Loucy (cell line): ENCODE results near the gene KLK13.

Experiments
- EZH2phosphoT487 ChIP-seq: fragments of 200-600 bp; IDR thresholded peaks from 2 replicates; pipeline ENCODE4 v1.6.1; 2018; ENCODE audit warnings: antibody characterized with exemption, mild to moderate bottlenecking, moderate library complexity, borderline replicate concordance
- TF ChIP-seq, protein P1 (sequence below): fragments of 200-600 bp; sonication (generic); conservative IDR thresholded peaks from 2 replicates; pipeline ENCODE4 v1.5.1; 2014; ENCODE audit warnings: mild to moderate bottlenecking, antibody characterized with exemption, low read length

DNA sequence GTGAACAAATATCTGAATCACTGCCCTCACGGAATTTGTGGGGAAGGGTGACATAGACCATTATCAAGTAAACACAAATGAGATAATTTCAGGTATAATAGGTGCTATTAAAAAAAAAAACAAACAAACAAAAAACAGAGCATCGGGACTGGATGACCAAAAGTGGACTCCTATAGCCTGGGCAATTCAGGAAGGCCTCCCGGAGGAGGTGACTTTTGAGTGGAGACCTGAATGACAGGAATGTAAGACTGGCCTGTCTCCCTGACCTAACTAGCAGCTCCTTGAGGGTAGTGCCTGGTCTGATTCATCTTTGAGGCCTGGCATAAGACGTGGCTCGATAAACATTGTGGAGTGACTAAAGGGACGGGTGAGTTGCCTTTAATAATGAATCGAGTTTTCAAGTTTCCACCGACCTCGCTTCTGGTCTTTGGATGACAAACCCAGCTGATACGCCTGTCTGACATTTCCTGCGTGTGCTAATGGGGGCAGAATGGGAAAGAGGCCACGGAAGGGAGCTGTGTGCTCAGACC is 52.2 kb downstream of the KLK13 start:
- TF ChIP-seq, protein P1, sequence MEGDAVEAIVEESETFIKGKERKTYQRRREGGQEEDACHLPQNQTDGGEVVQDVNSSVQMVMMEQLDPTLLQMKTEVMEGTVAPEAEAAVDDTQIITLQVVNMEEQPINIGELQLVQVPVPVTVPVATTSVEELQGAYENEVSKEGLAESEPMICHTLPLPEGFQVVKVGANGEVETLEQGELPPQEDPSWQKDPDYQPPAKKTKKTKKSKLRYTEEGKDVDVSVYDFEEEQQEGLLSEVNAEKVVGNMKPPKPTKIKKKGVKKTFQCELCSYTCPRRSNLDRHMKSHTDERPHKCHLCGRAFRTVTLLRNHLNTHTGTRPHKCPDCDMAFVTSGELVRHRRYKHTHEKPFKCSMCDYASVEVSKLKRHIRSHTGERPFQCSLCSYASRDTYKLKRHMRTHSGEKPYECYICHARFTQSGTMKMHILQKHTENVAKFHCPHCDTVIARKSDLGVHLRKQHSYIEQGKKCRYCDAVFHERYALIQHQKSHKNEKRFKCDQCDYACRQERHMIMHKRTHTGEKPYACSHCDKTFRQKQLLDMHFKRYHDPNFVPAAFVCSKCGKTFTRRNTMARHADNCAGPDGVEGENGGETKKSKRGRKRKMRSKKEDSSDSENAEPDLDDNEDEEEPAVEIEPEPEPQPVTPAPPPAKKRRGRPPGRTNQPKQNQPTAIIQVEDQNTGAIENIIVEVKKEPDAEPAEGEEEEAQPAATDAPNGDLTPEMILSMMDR: no peak
- TF ChIP-seq EZH2phosphoT487: no peak
